PC-3 (cell line): ENCODE results near the gene DCDC1. TPM values are rescaled to one million over a fixed set of nuclear protein-coding genes. Genes with fewer than 3 reads are reported as not detected.

Source experiments
- ATAC-seq: fragments of 200-7000 bp; cut with Tn5 transposase; 2 replicates; pipeline ENCODE4 v1.9.1; 2020; ENCODE audit warnings: mild to moderate bottlenecking, moderate library complexity
- BruUV-seq: library from RNA; stranded (reverse); fragments of 400-500 nt; replicated peaks from 2 replicates; lab custom pipeline; 2021; lab: Mats Ljungman, UMichigan
- CTCF ChIA-PET: fragments of 300-600 bp; sonication (Branson Sonifier 250); formaldehyde crosslinking; loops from one replicate; lab custom pipeline; 2022; ENCODE audit warnings: antibody characterized with exemption; lab: Charles Lee
- POLR2A ChIA-PET: fragments of 300-600 bp; sonication (Branson Sonifier 250); formaldehyde crosslinking; loops from one replicate; lab custom pipeline; 2022; ENCODE audit warnings: antibody characterized with exemption; ENCODE audit not compliant: unreplicated experiment; lab: Charles Lee
- DNase-seq: peaks from one replicate; pipeline ENCODE4 v3.0.0-alpha.2; 2015
- H2AFZ ChIP-seq: fragments of 300-600 bp; sonication (generic); 2 replicates; pipeline ENCODE4 v1.6.0; 2016; ENCODE audit warnings: antibody characterized with exemption, low read length
- H3F3A ChIP-seq: fragments of 300-600 bp; sonication (generic); one replicate; pipeline ENCODE4 v1.6.0; 2017; ENCODE audit warnings: antibody characterized with exemption, low read length, control low read depth, mild to moderate bottlenecking; ENCODE audit not compliant: unreplicated experiment
- H3K27ac ChIP-seq: fragments of 300-600 bp; sonication (generic); 2 replicates; pipeline ENCODE4 v1.5.1; 2016; ENCODE audit warnings: mild to moderate bottlenecking, low read length
- H3K27me3 ChIP-seq: fragments of 300-600 bp; sonication (generic); 2 replicates; pipeline ENCODE4 v1.6.1; 2016; ENCODE audit warnings: low read length, mixed read lengths
- H3K36me3 ChIP-seq: fragments of 300-600 bp; sonication (generic); 2 replicates; pipeline ENCODE4 v1.6.1; 2016; ENCODE audit warnings: low read depth, mixed run types, low read length, mixed read lengths
- H3K4me1 ChIP-seq: fragments of 300-600 bp; sonication (generic); 2 replicates; pipeline ENCODE4 v1.5.1; 2016; ENCODE audit warnings: low read length; ENCODE audit not compliant: insufficient read depth
- H3K4me2 ChIP-seq: fragments of 300-600 bp; sonication (generic); 2 replicates; pipeline ENCODE4 v1.6.0; 2016; ENCODE audit warnings: low read length
- H3K4me3 ChIP-seq: fragments of 300-600 bp; sonication (generic); 2 replicates; pipeline ENCODE4 v1.5.1; 2016; ENCODE audit warnings: mild to moderate bottlenecking, low read length, mixed read lengths
- H3K79me2 ChIP-seq: fragments of 300-600 bp; sonication (generic); 2 replicates; pipeline ENCODE4 v1.6.1; 2017; ENCODE audit warnings: low read length, mixed read lengths
- H3K9ac ChIP-seq: fragments of 300-600 bp; sonication (generic); 2 replicates; pipeline ENCODE4 v1.6.0; 2016; ENCODE audit warnings: mild to moderate bottlenecking, low read length
- H3K9me2 ChIP-seq: fragments of 300-600 bp; sonication (generic); replicated peaks from 2 replicates; pipeline ENCODE4 v1.6.1; 2016; ENCODE audit warnings: mixed run types, low read length, mixed read lengths
- H3K9me3 ChIP-seq: fragments of 300-600 bp; sonication (generic); 2 replicates; pipeline ENCODE4 v1.6.1; 2016; ENCODE audit warnings: low read length, mixed read lengths
- H4K20me1 ChIP-seq: fragments of 300-600 bp; sonication (generic); 2 replicates; pipeline ENCODE4 v1.6.1; 2016; ENCODE audit warnings: low read length, mixed read lengths
- EZH2 ChIP-seq: fragments of 300-600 bp; sonication (generic); IDR thresholded peaks from one replicate; pipeline ENCODE4 v1.6.1; 2017; ENCODE audit warnings: antibody characterized with exemption, mild to moderate bottlenecking, low read length; ENCODE audit not compliant: unreplicated experiment
- EZH2phosphoT487 ChIP-seq: fragments of 300-600 bp; sonication (generic); IDR thresholded peaks from 2 replicates; pipeline ENCODE4 v1.6.1; 2018; ENCODE audit warnings: mild to moderate bottlenecking, antibody characterized with exemption, low read length, borderline replicate concordance
- intact Hi-C: fragments of 100-400 bp; cut with micrococcal nuclease; formaldehyde crosslinking; loops from 2 replicates; pipeline ENCODE4 v1.9.0; 2023
- total RNA-seq: library from RNA; depleted of rRNA; stranded (reverse); fragments of >200 nt; gene quantifications from 2 replicates; pipeline ENCODE4 v1.2.3, GENCODE V29; 2014
- TF ChIP-seq, protein P1 (sequence below): fragments of 300-600 bp; sonication (generic); conservative IDR thresholded peaks from 2 replicates; pipeline ENCODE4 v1.5.1; 2017; ENCODE audit warnings: antibody characterized with exemption, low read depth, mild to moderate bottlenecking, low read length

Gene DCDC1
- total RNA-seq, 1 experiment from 2014 or later: not detected

- no peaks in the 10 kb centered on the region for H3K27me3 ChIP-seq
- H3K9me2 ChIP-seq: no peaks in the 10 kb centered on the region
- DNase-seq (peak; percentile 47), ATAC-seq (peak; percentile 37; the same call in 1 of the 2 replicates)
- H3K4me2 ChIP-seq: no peak overlapping the region
- H3K4me3 ChIP-seq: no peak overlapping the region
- BruUV-seq: no TSS peak
- no peaks in the 10 kb centered on the region for H3F3A ChIP-seq
- intact Hi-C loops: no loop called here
- H3K79me2 ChIP-seq: no peaks in the 10 kb centered on the region
- TF ChIP-seq EZH2phosphoT487 (no peak), EZH2 (no peak)
- TF ChIP-seq, protein P1, sequence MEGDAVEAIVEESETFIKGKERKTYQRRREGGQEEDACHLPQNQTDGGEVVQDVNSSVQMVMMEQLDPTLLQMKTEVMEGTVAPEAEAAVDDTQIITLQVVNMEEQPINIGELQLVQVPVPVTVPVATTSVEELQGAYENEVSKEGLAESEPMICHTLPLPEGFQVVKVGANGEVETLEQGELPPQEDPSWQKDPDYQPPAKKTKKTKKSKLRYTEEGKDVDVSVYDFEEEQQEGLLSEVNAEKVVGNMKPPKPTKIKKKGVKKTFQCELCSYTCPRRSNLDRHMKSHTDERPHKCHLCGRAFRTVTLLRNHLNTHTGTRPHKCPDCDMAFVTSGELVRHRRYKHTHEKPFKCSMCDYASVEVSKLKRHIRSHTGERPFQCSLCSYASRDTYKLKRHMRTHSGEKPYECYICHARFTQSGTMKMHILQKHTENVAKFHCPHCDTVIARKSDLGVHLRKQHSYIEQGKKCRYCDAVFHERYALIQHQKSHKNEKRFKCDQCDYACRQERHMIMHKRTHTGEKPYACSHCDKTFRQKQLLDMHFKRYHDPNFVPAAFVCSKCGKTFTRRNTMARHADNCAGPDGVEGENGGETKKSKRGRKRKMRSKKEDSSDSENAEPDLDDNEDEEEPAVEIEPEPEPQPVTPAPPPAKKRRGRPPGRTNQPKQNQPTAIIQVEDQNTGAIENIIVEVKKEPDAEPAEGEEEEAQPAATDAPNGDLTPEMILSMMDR: peak; percentile 53
- H4K20me1 ChIP-seq: no peaks in the 10 kb centered on the region
- POLR2A ChIA-PET: interaction anchor here (0.7 kb wide), 1 partner anchor 11 kb away, joined by 3 read pairs; no protein-coding TSS in a partner anchor
- H3K9ac ChIP-seq: no peak overlapping the region
- no peaks in the 10 kb centered on the region for H3K4me1 ChIP-seq
- H3K9me3 ChIP-seq: no peaks in the 10 kb centered on the region
- H3K36me3 ChIP-seq: no peaks in the 10 kb centered on the region
- CTCF ChIA-PET: no interaction called here
- H3K27ac ChIP-seq: no peak overlapping the region
- H2AFZ ChIP-seq: no peak overlapping the region
Measured at GRCh38 chr11:30914143-30914762, 455.3 kb downstream of the DCDC1 start.

DNA sequence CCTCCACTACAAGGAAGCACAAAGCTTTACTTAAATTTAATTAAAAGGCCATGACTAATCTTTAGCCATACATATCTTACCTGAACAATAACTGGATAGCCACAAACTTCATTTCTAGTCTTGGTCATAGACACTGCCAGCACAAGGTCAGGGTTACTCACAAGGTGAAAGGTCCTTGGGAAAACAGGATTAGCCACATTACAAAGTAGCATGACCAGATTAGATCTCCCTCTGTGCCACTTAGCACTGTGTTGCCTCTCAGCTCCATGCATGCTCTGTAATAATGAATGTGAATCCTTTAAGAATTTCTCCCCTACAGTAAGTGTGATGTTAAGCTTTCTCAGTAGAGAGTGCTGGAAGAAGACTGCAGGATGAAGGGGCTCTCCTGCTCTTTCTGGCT, 458.3 kb downstream of the DCDC1 start:
- CTCF ChIA-PET: no interaction called here
- no peaks in the 10 kb centered on the region for H3K9me2 ChIP-seq

GRCh38 chr11:30908857-30909256, 460.7 kb downstream of the DCDC1 start:
- DNase-seq (no peak), ATAC-seq (no peak)
- H3K9ac ChIP-seq: no peak overlapping the region
- H3K4me1 ChIP-seq: no peaks in the 10 kb centered on the region
- TF ChIP-seq, protein P1: no peak
- CTCF ChIA-PET: no interaction called here
- H4K20me1 ChIP-seq: no peaks in the 10 kb centered on the region
- no peaks in the 10 kb centered on the region for H3K79me2 ChIP-seq
- no peaks in the 10 kb centered on the region for H3K9me2 ChIP-seq
- H3K27me3 ChIP-seq: no peaks in the 10 kb centered on the region
- H3K4me3 ChIP-seq: no peak overlapping the region
- H3K36me3 ChIP-seq: no peaks in the 10 kb centered on the region
- no TSS peak for BruUV-seq
- POLR2A ChIA-PET: no interaction called here
- H3K9me3 ChIP-seq: no peaks in the 10 kb centered on the region
- no peak overlapping the region for H2AFZ ChIP-seq
- no peaks in the 10 kb centered on the region for H3F3A ChIP-seq
- H3K27ac ChIP-seq: no peak overlapping the region
- H3K4me2 ChIP-seq: no peak overlapping the region
- intact Hi-C loops: no loop called here

More for the DNA sequence above, 458.3 kb downstream of the DCDC1 start:
- no peak overlapping the region for H3K27ac ChIP-seq
- H3K9ac ChIP-seq: no peak overlapping the region
- H3K9me3 ChIP-seq: no peaks in the 10 kb centered on the region
- H3F3A ChIP-seq: no peaks in the 10 kb centered on the region
- no peaks in the 10 kb centered on the region for H3K36me3 ChIP-seq
- H3K4me1 ChIP-seq: no peaks in the 10 kb centered on the region
- no TSS peak for BruUV-seq
- no peaks in the 10 kb centered on the region for H4K20me1 ChIP-seq
- no peak for ATAC-seq
- no peaks in the 10 kb centered on the region for H3K79me2 ChIP-seq
- TF ChIP-seq EZH2phosphoT487: no peak
- TF ChIP-seq, protein P1: no peak
- no peak for TF ChIP-seq EZH2
- no peaks in the 10 kb centered on the region for H3K27me3 ChIP-seq
- no peak for DNase-seq
- no peak overlapping the region for H2AFZ ChIP-seq
- POLR2A ChIA-PET: no interaction called here
- intact Hi-C loops: no loop called here
- no peak overlapping the region for H3K4me2 ChIP-seq
- no peak overlapping the region for H3K4me3 ChIP-seq
